Measurements from ENCODE around the gene DAPK2.

DNA sequence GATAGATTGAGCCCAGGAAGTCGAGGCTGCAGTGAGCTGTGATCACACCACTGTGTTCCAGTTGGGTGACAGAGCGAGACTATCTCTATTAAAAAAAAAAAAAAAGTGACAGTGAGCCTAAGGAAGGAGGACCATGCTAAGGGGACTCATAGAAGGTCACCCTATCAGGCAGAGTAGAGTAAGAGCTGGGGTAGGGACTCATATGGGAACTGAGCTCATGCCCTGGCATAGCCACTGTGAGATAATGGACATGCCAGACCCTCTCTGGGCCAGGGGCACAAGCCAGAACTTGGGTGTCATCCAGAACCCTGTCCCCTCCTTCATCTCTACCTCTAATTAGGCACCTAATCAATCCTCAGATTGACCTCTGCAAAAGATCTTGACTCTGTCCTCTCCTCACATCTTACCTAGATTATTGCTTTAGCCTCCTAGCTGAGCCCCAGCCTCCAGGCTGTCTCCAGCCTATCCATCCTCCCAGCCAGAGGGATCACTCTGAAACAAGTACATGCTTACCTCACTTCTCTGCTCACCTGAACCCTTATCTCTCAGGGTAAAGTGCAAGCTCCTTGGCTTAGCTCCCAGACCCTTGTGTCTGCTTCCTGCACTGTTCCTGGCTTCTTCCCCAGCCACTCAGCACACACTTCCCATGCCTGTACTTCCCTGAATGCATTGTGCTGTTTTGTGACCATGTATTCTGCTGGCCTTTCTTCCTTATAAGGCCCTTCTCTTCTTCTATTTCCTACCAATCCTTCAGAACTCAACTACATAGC, 76.4 kb downstream of the DAPK2 start:
- TF ChIP-seq, protein P1, sequence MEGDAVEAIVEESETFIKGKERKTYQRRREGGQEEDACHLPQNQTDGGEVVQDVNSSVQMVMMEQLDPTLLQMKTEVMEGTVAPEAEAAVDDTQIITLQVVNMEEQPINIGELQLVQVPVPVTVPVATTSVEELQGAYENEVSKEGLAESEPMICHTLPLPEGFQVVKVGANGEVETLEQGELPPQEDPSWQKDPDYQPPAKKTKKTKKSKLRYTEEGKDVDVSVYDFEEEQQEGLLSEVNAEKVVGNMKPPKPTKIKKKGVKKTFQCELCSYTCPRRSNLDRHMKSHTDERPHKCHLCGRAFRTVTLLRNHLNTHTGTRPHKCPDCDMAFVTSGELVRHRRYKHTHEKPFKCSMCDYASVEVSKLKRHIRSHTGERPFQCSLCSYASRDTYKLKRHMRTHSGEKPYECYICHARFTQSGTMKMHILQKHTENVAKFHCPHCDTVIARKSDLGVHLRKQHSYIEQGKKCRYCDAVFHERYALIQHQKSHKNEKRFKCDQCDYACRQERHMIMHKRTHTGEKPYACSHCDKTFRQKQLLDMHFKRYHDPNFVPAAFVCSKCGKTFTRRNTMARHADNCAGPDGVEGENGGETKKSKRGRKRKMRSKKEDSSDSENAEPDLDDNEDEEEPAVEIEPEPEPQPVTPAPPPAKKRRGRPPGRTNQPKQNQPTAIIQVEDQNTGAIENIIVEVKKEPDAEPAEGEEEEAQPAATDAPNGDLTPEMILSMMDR (conservative IDR thresholded peaks at IDR 0.05) = no peak
- no peak for TF ChIP-seq ZFX (IDR thresholded peaks at IDR 0.05)

Measured in C4-2B (cell line).